ENCODE data around the gene ARHGAP44. TPM values are rescaled to one million over a fixed set of nuclear protein-coding genes. Genes with fewer than 3 reads are reported as not detected.

Gene ARHGAP44
- total RNA-seq, 1 donor from 2014 or later, result 6.5 TPM

DNA sequence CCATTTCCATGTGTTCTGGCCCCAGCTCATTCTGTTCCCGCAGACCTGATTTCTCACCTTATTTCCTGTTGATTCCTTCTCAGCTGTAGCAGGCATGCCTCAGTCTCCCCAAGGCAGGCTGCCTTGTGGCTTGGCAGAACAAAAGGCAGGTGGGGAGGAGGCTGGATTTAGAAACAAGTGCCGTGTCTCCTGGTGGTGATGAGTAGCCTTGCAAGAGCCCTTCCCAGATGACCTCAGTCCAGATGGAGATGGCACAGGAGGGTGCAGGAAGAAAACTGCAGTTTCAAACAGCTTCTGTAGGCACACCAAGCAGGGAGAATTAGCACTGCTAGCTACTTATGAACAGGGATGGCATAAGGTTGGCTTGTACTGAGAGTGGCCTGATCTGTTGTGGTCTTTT, 64.6 kb downstream of the ARHGAP44 start:
- Mint-ChIP-seq H3K9me3 (peaks cover 13% of the 10 kb centered on the region), H3K27me3 (ENCODE audit: low read depth) (no peaks in the 10 kb centered on the region), H3K36me3 (ENCODE audit: low read depth) (peaks cover 3% of the 10 kb centered on the region), H3K4me1 (no peaks in the 10 kb centered on the region), H3K4me3 (no peak overlapping the region), H3K27ac (ENCODE audit: unreplicated experiment) (no peak overlapping the region)
- TF ChIP-seq, protein P1, sequence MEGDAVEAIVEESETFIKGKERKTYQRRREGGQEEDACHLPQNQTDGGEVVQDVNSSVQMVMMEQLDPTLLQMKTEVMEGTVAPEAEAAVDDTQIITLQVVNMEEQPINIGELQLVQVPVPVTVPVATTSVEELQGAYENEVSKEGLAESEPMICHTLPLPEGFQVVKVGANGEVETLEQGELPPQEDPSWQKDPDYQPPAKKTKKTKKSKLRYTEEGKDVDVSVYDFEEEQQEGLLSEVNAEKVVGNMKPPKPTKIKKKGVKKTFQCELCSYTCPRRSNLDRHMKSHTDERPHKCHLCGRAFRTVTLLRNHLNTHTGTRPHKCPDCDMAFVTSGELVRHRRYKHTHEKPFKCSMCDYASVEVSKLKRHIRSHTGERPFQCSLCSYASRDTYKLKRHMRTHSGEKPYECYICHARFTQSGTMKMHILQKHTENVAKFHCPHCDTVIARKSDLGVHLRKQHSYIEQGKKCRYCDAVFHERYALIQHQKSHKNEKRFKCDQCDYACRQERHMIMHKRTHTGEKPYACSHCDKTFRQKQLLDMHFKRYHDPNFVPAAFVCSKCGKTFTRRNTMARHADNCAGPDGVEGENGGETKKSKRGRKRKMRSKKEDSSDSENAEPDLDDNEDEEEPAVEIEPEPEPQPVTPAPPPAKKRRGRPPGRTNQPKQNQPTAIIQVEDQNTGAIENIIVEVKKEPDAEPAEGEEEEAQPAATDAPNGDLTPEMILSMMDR (conservative IDR thresholded peaks at IDR 0.05), result no peak
- no peak for DNase-seq (ENCODE audit: low read depth, low spot score)

DNA sequence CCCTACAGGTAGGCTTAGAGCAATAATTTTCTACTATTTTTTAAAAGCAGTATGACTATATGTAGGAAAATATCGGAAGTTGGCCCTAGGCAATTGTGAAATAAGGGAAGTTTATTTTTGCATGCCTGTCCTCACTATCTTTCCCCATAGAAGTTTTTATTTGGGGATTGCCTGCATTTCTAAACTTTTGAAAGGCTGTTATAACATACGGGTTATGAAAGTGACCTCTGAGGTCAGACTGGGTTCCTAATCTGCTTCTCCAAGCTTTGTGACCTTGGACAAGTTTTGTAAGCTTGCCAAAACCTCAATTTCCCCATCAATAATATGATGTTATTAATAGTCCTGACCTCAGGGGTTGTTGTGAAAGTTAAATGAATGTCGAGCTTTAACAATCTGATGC, 67.1 kb downstream of the ARHGAP44 start:
- DNase-seq (ENCODE audit: low read depth, low spot score), result no peak
- Mint-ChIP-seq H3K4me1 (no peaks in the 10 kb centered on the region), H3K36me3 (ENCODE audit: low read depth) (peaks cover 3% of the 10 kb centered on the region), H3K27ac (ENCODE audit: unreplicated experiment) (no peak overlapping the region), H3K4me3 (no peak overlapping the region), H3K9me3 (peaks cover 15% of the 10 kb centered on the region), H3K27me3 (ENCODE audit: low read depth) (no peaks in the 10 kb centered on the region)
- TF ChIP-seq, protein P1 (conservative IDR thresholded peaks at IDR 0.05), result no peak

DNA sequence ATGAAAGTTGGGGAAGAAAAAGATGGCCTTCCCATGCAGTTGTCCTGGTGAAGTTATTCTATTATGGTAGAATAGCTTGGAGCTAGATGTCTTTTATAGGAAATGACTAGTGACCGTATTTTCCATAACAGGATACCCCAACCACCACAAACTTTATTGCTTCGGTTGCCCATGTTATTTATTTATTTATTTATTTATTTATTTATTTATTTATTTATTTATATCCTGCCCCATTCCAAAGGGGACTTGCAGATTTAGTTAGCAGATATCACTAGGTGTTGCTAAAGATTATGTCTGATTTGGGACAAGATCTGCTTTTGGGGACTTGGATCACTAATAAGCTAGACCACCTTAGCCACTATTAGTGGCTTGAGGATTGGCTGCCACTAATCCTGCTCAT, 68.3 kb downstream of the ARHGAP44 start:
- H3K27ac Mint-ChIP-seq (ENCODE audit: unreplicated experiment), result no peak overlapping the region

DNA sequence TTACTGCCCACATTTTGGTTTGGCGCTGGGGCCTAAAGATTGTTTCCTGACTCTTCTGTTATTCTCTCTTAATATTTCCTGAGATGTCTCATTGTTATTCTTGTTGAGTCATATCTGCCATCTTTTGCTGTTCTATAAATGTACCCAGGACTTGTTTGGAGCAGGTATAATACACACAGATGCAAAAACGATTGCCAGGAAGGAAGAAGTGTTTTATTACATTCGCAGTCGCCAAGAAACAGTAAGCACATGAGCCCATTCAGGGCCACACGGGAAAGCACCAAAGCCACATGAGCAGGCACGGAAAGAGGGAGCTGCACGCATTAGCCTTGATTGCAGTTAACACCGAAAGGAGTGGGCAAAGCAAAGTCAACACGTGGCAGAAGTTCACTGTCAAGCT, 70.2 kb downstream of the ARHGAP44 start:
- Mint-ChIP-seq H3K9me3 (peaks cover 9% of the 10 kb centered on the region), H3K27ac (ENCODE audit: unreplicated experiment) (no peak overlapping the region), H3K27me3 (ENCODE audit: low read depth) (no peaks in the 10 kb centered on the region), H3K4me3 (no peak overlapping the region), H3K36me3 (ENCODE audit: low read depth) (no peaks in the 10 kb centered on the region), H3K4me1 (no peaks in the 10 kb centered on the region)
- DNase-seq (ENCODE audit: low read depth, low spot score), result no peak
- TF ChIP-seq, protein P1 (conservative IDR thresholded peaks at IDR 0.05), result no peak

More for the DNA sequence above, 68.3 kb downstream of the ARHGAP44 start:
- no peaks in the 10 kb centered on the region for H3K27me3 Mint-ChIP-seq (ENCODE audit: low read depth)
- TF ChIP-seq, protein P1 (conservative IDR thresholded peaks at IDR 0.05), result no peak
- H3K36me3 Mint-ChIP-seq (ENCODE audit: low read depth), result peaks cover 3% of the 10 kb centered on the region
- peaks cover 15% of the 10 kb centered on the region for H3K9me3 Mint-ChIP-seq
- no peak for DNase-seq (ENCODE audit: low read depth, low spot score)
- H3K4me3 Mint-ChIP-seq, result no peak overlapping the region
- H3K4me1 Mint-ChIP-seq, result no peaks in the 10 kb centered on the region

DNA sequence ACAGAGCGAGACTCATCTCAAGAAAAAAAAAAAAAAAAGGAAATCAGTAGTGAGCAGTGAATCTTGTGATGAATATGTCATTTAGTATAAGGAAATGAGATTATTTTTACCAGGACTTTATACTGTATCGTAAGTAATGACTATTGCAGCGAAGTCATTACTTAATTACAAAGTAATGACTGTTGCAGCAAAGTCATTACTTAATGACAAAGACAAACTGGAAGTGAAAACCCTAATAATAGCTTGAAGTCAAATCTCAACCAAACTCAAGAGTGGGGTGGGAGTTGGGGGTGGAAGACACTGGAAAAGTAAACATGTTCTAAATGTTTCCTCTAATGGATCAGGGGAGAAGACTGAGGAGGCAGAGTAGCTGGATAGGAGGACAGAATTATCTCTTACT, 76.5 kb downstream of the ARHGAP44 start:
- H3K27ac Mint-ChIP-seq (ENCODE audit: unreplicated experiment), result no peak overlapping the region
- no peaks in the 10 kb centered on the region for H3K4me1 Mint-ChIP-seq
- DNase-seq (ENCODE audit: low read depth, low spot score), result no peak
- H3K9me3 Mint-ChIP-seq, result no peaks in the 10 kb centered on the region
- no peaks in the 10 kb centered on the region for H3K27me3 Mint-ChIP-seq (ENCODE audit: low read depth)
- H3K36me3 Mint-ChIP-seq (ENCODE audit: low read depth), result no peaks in the 10 kb centered on the region
- H3K4me3 Mint-ChIP-seq, result no peak overlapping the region
- TF ChIP-seq, protein P1 (conservative IDR thresholded peaks at IDR 0.05), result no peak

DNA sequence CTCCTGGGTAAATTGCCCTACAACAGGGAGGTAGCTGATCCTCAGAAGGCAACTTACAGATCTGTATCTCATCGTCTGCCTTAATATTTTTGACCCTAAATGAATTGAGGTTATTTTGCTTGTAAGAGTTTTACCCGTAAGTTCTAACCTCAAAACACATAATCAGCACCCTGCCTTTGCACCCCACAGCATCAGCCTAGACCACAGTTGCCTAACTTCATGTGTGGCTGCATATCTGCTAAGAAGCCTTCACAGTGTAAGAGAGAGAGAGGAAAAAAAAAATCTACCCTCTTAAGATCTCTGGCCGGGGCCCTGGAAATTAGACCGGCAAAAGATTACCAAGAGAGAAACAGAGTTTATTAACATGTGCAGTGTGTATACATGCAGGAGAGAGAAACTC, 76.9 kb downstream of the ARHGAP44 start:
- Mint-ChIP-seq H3K27me3 (ENCODE audit: low read depth) (no peaks in the 10 kb centered on the region), H3K9me3 (no peaks in the 10 kb centered on the region), H3K36me3 (ENCODE audit: low read depth) (no peaks in the 10 kb centered on the region), H3K4me3 (no peak overlapping the region), H3K27ac (ENCODE audit: unreplicated experiment) (no peak overlapping the region), H3K4me1 (no peaks in the 10 kb centered on the region)
- DNase-seq (ENCODE audit: low read depth, low spot score), result no peak
- TF ChIP-seq, protein P1 (conservative IDR thresholded peaks at IDR 0.05), result no peak
